G401 (cell line): Measurements from ENCODE around the gene MRTFB. TPM values are rescaled to one million over a fixed set of nuclear protein-coding genes. Genes with fewer than 3 reads are reported as not detected.

ENCODE experiments used
- DNase-seq: peaks from one replicate; pipeline ENCODE4 v3.0.0-alpha.2; 2015; ENCODE audit warnings: low spot score
- in situ Hi-C: cut with HindIII; loops from 2 replicates; pipeline ENCODE4 v1.10.0; 2016; ENCODE audit warnings: low sequenced_read_pairs, mixed read lengths
- total RNA-seq: library from RNA; depleted of rRNA; stranded (reverse); fragments of >200 nt; shearing (Covaris generic); gene quantifications from 2 replicates; pipeline ENCODE4 v1.2.3, GENCODE V29; 2014

Gene MRTFB
- total RNA-seq, 1 experiment from 2014 or later: 6.4 TPM

DNA sequence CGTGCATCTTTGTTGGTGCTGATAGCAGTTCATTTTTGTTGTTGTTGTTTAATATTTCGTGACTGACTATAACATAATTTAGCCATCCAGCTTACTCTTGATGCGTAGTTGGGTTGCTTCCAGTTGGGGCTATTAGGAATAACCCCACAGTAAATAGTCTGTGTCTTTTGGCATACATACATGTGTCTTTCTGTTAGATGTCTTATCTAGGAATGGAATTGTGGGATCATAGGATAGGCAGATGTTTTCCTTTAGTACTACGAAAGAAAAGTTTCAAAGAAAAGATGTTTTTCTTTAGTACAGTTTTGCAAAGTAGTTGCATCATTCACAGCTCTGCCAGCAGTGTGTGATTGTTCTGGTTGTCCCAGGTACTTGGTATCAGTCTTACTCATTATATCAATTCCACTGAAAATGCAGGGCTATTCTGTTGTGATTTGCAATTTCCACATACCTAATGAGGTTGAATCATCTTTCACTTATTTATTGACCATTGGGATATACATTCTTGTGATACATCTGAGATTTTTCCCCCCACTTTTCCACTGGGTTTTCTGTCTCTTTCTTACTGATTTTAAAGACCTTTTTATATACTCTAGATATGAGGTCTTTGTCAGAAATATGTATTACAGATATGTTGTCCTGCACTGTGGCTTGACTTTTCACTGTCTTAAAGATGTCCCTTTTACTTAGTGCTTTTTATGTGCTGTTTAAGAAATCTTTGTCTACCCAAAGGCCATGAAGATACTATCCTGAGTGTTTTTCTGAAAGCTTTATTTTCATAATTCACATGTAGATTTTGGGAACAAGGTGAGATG lies 173.3 kb downstream of the MRTFB start:
- in situ Hi-C loops: no loop called here
- DNase-seq: no peak

DNA sequence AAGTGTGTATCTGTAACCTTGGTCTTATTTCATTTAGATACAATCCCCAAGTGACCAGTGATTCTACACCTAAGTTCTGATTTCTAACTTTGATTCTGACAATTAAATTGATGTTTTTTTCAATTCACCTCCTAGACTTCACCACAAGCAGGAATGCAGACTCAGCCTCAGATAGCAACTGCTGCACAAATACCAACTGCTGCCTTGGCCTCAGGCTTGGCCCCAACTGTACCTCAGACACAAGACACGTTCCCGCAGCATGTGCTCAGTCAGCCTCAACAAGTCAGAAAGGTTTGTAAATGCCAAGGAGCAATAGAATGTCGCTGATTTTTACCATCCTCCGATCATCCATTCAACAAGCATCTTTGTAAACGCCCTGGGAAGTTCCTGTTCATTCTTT lies 177.7 kb downstream of the MRTFB start:
- in situ Hi-C loops: no loop called here
- no peak for DNase-seq

DNA sequence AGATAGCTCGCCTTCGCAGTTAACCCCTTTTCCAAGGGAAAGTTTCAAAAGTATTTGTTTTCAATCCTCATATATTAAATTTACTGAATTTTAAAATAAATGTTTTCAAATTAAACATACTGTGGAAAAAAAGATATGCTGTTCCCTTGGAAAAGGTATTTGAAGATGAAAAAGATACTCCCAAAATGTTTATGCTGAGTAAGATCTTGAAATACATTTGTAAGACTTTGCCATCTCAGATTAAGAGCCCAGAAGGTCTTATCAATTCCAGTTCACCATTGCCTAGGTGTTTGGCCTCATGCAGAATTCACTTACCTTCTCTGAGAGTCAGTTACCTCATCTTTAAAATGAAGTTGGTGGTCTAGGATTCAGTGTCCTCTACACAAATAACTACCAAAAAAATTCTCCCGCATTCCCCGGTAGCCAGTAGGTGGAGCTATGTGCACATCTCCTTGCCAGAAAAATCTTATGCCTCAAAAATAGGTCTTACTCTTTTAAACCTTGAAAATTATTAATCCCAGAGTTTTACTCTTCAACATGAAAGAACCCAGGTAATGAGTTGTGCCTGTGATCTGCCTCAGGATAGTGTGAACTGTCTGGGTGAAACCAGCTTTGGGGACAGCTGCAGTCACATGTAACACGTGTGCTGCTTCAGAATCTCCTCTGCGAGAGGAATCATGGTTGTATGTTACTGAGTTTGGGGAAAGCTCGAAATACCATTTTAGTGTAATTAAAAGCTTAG lies 178.3 kb downstream of the MRTFB start:
- in situ Hi-C loops: no loop called here
- DNase-seq: peak; percentile 59

DNA sequence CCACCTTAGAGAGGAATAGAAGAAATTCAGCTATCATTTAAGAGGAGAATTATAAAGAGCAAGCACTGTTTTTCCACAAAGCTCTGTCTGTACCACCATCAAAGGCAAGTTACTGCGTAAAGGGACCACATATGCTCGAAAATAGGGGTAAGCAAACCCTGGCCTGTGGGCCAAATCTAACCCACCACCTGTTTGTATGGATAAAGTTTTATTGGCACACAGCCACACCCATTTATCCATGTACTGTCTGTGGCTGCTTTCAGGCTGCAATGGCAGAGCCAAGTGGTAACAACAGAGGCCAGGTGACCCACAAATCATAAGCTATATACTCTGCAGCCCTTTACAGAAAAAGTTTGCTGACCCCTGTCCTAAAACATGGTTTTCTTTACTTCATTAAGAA lies 180.3 kb downstream of the MRTFB start:
- in situ Hi-C loops: no loop called here
- no peak for DNase-seq

DNA sequence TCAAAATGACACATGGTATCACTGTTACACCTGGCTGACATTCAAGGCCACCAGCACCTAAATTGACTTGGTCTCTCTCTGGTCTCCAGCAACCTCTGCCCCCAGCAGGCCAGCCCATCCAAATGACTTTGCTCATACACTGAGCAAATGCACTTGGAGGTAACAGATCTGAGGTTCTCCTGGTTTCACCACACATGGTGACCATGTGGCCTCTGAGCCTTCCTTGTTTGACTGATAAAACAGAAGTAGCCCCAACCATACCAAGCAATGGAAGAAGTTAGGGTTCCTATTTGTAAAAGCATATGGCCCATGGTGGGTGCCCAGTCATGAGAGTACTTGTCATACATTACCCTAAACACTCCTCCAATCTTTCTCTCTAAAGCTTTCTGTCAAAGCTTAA lies 181.7 kb downstream of the MRTFB start:
- in situ Hi-C loops: no loop called here
- no peak for DNase-seq

DNA sequence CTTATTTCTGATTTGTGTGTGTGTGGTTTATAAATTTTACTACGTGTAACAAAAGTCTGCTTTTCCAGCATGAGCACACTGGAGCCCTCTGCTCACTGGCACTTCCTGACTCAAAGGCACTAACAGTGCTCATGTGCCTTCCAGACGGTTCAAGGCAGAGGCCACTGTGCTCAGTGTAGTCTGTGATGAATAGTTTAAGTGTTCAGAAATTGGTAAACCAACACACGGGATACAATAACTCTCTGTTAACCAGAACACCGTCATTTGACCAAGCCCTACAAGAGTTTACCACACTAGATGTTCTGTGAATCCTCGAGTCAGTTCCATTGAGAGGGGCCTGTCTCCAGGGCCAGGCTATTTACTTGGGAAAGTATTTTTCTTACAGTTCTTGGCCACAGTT lies 191.9 kb downstream of the MRTFB start:
- in situ Hi-C loops: no loop called here
- no peak for DNase-seq

DNA sequence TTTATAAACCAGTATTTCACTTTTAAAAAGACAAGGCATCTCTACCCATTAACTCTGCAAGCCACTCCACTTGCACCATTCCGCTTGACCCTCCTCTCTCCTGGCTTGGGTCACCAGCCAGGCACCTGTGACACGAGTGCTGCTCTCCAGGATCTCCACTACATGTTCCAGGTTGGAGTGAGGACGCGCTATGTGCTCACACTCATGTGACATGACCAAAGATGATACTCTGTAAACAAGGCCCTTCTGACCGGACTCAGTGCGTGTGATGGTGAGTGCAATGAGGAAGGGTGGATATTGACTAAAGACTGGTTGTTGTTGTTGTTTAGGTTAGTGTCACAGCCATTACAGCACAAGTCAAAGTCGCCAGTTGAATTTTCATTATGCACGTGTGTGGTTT lies 192.7 kb downstream of the MRTFB start:
- in situ Hi-C loops: no loop called here

DNA sequence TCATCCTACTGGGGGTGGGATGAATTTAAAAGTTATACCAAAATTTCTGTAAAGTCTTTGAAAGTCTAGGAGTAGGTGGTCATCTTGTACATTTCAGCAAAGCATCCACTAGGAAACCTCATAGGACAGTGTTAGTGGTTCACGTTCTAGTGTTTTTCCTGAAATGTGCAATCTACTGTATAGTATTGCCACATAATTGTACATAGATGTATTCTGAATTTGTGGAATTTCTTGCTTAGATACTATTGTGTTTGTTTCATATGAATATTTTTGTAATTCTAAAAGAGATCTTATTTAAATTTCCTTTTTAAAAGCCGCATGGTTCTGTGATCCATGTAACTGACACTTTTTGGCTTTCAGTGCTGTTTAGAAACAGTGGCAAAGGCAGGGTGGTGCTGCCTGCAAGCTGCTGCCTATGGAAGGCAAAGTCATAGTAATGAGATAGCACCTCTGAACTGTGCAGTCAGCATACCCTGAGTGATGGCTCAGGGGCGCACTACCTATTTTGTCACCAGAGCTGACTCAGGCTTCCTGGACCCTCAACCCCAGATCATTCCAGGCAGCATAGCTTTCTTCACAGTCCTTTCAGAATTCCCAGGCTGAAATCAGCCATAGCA lies 193.3 kb downstream of the MRTFB start:
- in situ Hi-C loops: no loop called here
- DNase-seq: no peak

More for the DNA sequence above, 192.7 kb downstream of the MRTFB start:
- DNase-seq: no peak

DNA sequence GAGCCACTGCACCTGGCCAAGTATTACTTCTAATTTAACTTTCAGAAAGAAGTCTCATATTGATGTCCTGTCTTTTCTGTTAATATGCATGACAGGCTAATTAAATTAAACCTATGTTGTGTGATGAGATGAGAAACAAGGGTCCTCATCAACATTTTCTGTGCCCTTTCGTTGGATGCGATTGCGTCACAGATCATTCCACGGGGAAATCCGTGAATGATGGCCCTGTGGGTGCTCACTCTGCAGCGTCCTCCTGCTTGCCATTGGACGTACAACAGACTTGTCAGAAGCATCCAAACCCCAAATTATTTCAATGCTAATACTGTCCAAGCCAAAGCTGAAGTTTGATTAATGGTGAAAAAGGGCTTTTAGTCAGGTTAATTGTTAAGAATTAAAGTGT lies 197.0 kb downstream of the MRTFB start:
- in situ Hi-C loops: no loop called here
- DNase-seq: no peak

DNA sequence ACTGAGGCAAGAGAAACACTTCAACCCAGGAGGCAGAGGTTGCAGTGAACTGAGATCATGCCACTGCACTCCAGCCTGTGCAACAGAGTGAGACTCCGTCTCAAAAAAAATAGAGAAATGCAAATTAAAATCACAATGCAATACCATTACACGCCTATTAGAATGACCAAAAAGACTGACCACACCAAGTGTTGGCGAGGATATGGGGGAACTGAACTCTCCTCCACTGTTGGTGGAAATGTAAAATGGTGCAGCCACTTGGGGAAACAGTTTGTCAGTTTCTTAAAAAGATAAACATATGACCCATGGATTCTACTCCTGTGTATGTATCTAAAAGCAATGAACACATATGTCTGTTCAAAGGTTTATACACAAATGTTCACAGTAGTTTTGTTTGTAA lies 204.8 kb downstream of the MRTFB start:
- in situ Hi-C loops: no loop called here
- no peak for DNase-seq

DNA sequence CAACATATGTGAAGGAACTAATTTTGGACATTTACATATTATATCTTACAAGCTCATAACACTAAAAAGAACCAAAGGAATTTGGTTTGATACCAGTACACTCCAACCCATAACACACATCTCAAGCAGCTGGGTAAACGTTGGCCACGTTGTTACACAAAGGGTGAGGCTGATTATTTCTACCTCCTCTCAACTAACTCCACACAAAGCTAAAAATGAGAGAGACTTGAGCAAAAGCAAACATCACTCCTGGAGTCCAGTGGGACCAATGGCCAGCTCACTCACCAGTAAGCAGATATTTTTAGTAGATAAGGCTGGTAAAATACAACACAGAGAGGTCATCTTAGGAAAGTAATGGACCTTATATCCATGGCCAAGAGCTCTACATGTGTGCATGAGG lies 207.6 kb downstream of the MRTFB start:
- DNase-seq: no peak
- in situ Hi-C loops: no loop called here

DNA sequence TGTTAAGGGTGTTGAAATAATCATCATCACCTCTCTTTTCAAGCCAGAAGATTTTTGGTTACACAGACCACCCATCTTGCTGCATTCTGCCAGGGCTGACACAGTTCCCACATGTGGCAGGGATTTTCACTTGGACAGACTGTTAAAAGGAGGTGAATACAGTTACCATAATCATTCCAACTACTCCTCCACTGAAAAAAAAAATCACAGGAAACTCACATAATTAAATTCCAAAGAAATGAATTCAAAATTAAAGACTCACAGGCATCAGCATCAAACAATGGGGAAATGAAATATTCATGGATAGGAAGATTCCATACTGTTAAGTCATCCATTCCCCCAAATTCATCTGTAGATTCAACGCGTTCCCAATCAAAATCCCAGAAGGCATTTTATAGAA lies 209.4 kb downstream of the MRTFB start:
- no peak for DNase-seq
- in situ Hi-C loops: no loop called here

DNA sequence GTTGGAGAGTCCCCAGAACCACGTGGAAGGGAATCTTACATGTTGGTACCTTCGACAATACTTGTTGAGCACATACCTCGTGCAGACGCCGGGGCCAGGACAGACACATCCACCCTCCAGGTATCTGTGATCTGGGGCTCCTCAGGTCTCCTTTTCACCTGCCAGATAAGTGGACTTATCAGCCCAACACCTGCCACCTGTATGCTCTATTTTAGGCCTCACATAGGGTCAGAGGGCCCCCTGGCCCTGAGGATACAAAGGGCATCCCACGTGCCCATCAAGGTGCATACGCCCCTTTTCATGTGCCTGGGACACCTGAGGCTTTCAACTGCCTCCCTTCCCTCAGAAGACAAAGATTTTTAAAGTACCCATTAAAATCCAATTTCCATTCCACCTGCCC lies 212.7 kb downstream of the MRTFB start:
- no peak for DNase-seq
- in situ Hi-C loops: no loop called here

DNA sequence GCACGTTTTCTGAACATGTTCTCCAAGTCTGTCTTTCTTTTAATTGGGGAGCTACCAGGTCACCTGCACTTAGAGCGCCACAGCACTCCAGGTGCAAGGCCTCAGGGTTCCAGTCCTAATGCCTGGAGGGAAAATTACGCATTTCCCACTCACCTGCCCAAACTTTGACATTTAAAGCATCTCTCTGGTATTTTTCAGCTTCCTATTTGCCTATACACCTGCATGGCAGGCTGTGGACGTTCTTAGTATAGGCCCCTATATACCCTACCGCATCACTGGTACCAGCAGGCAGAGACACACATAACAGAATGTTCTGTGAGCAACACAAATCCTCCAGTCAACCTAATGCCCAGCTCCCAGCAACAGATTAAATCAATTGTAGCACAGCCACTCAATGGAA lies 213.3 kb downstream of the MRTFB start:
- in situ Hi-C loops: no loop called here
- no peak for DNase-seq

DNA sequence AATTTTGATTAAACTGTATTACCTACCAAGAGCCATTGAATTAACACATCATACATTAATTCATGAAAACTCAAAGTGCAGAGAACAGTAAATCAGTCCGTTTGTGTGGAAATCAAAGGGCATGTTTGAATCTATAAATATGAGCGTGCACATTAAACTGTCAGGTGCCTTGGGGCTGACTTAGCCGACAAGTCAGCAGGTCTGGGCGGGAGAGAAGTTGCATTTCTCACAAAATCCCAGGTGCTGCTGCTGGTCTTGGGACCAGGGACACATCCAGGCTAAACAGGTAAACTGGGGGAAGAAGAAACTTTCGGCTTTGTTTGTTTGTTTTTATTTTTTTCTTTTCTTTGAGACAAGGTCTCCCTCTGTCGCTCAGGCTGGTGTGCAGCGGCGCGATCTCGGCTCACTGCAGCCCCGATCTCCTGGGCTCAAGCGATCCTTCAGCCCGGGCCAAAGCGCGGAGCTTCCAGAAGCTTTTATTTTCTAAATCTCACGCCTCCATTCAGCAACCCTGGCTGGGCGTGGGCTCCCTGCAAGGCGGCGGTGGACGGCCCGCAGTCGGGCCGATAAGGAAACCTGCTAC lies 213.9 kb downstream of the MRTFB start:
- in situ Hi-C loops: no loop called here
- DNase-seq: no peak

DNA sequence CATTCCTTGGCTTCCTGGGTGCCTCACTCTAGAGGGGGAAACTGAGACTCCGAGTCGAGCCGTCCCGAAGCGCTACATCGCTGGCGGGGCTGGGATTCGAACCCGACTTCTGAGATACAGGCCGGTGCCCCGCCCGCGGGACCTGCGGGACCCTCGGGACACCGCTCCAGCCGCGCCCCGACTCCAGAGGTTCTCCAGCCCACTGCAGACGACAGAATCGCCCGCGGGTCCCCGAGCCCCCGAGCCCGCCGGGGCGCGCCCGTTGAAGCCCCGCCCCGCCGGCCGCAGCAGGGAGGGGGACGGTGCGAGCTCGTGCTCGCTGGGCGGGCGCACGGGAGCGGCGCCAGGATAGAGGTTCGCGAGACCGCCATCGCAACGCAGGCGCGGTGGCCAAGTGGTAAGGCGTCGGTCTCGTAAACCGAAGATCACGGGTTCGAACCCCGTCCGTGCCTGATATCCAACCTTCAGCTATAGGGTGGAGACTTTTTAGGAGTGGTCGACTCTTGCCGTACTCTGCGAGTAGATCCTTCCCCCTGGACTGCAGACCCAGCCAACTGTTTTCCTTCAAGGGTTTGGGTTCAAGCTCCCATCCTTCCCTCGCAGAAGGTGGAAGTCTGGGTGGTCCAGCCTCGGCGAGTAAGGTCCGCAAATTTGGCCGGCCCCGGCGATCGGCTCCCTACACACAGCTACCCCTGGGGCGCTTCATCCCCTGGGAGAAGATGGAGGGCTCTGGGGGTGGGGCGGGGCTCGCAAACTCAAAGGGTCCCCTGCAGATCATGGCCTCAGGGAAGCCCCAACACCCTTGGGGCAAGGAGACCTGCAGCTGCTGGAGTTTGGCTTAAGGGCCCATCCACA lies 214.6 kb downstream of the MRTFB start:
- in situ Hi-C loops: no loop called here

DNA sequence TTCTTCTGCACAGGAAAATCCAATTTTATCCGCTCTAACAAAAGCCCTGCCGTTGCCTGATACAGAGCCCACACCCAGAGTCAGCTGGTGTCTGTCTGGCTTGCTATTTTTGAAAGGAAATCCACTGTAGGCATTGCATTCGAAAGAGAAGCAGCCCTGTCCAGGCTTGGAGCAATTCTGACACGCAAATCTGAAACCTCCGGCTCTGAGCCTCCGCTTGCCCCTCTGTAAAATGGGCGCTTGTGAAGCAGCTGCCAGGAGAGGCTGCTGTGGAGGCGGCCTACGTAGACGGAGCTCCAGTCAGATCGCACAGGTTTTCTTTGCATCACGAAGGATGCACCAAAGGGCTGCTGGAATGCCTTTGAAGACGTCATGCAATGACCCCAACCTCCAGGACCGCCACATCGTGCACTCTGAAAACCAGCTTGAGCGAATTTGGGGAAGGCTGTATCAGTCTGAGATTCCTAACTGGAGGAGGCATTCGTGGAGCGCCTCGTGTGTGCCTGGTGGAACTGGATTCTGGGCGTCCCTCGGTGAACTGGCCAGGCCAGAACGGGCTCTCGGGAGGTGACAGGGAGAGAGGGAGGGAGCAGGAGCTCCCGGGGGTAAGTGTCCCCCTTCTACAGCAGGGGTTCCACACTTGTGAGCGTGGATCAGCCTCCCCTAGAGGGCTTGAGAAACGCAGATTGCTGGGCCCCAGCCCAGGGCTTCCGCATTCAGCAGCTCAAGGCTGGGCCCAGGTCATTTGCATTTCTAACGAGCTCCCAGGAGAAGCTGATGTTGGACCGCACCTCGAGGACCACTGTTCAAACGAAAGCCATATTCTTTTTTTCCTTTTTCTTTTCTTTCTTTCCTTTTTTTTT lies 215.5 kb downstream of the MRTFB start:
- peak; percentile 47 for DNase-seq
- in situ Hi-C loops: no loop called here

More for the DNA sequence above, 214.6 kb downstream of the MRTFB start:
- peak; percentile 90 for DNase-seq

DNA sequence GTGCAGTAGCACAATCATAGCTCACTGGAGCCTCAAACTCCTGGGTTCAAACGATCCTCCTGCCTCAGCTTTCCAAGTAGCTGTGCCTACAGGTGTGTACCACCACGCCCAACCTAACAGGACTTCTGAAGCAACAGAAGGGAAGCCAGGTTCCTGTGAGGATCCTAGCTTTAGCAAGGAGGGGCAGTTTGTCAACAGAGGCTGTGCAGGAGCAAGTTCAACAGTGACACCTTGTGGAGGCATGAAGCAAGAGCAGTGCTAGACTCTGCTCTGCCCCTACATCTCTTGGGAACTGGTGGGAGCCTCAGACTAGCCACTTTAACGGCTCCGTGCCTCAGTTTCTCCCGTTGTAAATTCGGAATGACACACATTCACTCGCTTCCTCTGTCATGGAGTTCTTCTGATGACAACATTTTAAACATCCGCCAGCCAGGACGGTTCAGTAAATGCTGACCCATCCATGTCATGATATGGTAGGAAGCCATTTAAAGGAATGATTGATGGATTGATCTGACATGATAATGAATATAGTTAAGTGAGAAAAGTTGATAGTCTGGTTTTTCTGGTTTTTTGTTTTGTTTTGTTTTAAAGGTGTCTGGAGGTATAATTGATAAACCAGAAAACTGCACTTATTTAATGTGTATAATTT lies 218.7 kb downstream of the MRTFB start:
- no peak for DNase-seq
- in situ Hi-C loops: no loop called here
